Brain microvascular endothelial cell (primary cell): ENCODE data around the gene DCST2.

ENCODE experiments used
- DNase-seq: peaks from one replicate; pipeline ENCODE4 v3.0.0-alpha.2; 2020
- H3K27ac ChIP-seq: fragments of 250-450 bp; sonication (Bioruptor Pico); 2 replicates; pipeline ENCODE4 v1.5.1; 2020; ENCODE audit warnings: mild to moderate bottlenecking, moderate library complexity
- H3K27me3 ChIP-seq: fragments of 250-450 bp; sonication (Bioruptor Pico); replicated peaks from 2 replicates; pipeline ENCODE4 v1.5.1; 2020; ENCODE audit warnings: mild to moderate bottlenecking
- H3K36me3 ChIP-seq: fragments of 250-450 bp; sonication (Bioruptor Pico); replicated peaks from 2 replicates; pipeline ENCODE4 v1.5.1; 2020; ENCODE audit warnings: mild to moderate bottlenecking
- H3K4me3 ChIP-seq: 2 replicates; pipeline ENCODE4 v1.5.1; 2011; ENCODE audit warnings: low read depth, mild to moderate bottlenecking, control low read depth, low read length, moderate library complexity
- in situ Hi-C: cut with HindIII; loops from 2 replicates; pipeline ENCODE4 v1.10.0; 2017; ENCODE audit warnings: low sequenced_read_pairs, low pct_ligation_motif_present
- TF ChIP-seq, protein P1 (sequence below): IDR thresholded peaks from 2 replicates; pipeline ENCODE4 v1.5.1; 2011; ENCODE audit warnings: low read depth, mild to moderate bottlenecking, moderate library complexity, low read length, control low read depth, inconsistent platforms; ENCODE audit errors: missing control alignments

Gene DCST2

DNA sequence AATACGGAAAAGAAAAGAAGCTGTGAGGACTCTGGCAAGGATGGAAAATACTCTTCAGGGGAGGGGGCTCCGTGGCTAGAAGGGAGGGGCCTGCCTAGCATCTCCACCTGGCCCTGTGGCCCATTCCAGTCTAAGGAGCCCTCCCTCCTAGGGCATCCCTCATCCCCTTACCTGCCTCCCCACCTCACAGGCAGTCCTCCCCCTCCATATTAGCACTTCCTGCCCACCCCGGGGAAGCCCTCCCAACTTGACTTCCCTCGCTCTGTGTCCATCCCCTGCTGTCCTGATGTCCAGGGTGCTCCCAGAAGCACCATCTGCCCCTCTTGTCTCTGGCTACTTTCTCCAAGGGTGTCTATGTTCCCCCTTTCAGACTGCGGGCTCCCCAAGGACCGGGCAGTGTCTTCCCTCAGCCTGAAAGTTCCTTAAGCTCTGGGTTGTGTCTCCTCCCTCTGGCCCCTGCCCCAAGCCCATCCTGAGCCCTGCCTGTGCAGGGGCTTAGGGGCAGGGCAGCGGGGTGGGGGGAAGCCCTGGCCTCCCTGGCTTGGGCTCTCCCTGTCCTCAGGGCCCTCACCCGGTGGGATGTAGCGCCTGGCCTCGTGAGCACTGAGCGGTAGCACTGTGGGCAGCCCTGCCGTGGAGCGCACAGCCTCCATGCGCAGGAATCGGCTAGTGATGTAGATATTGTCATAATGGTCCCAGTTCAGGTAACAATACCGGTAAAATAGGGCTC, 3.9 kb downstream of the DCST2 start:
- TF ChIP-seq, protein P1, sequence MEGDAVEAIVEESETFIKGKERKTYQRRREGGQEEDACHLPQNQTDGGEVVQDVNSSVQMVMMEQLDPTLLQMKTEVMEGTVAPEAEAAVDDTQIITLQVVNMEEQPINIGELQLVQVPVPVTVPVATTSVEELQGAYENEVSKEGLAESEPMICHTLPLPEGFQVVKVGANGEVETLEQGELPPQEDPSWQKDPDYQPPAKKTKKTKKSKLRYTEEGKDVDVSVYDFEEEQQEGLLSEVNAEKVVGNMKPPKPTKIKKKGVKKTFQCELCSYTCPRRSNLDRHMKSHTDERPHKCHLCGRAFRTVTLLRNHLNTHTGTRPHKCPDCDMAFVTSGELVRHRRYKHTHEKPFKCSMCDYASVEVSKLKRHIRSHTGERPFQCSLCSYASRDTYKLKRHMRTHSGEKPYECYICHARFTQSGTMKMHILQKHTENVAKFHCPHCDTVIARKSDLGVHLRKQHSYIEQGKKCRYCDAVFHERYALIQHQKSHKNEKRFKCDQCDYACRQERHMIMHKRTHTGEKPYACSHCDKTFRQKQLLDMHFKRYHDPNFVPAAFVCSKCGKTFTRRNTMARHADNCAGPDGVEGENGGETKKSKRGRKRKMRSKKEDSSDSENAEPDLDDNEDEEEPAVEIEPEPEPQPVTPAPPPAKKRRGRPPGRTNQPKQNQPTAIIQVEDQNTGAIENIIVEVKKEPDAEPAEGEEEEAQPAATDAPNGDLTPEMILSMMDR: no peak
- DNase-seq: no peak
- H3K36me3 ChIP-seq: no peaks in the 10 kb centered on the region
- no peaks in the 10 kb centered on the region for H3K27me3 ChIP-seq
- no peak overlapping the region for H3K27ac ChIP-seq
- H3K4me3 ChIP-seq: no peak overlapping the region
- in situ Hi-C loops: no loop called here

DNA sequence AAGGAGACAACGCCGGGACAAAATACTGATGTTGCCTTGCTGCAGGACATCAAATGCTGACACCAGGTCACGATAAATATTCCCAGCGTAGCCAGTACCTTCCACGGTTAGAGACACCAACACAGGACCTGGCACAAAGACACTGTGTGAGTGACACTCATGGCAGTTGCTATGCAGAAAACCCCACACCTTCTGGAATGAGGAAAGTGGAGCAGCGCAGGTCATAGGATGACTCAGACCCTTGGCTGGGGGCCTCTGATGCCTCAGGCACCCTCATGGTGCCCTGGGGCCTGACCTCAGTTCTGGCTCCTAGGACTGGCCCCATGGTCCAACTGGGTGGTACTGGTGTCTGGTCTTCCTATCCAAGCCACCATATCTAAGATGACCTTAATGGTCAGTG, 7.0 kb downstream of the DCST2 start:
- no peak for DNase-seq
- Histone ChIP-seq H3K36me3 (no peaks in the 10 kb centered on the region), H3K27me3 (no peaks in the 10 kb centered on the region), H3K4me3 (no peak overlapping the region), H3K27ac (no peak overlapping the region)
- in situ Hi-C loops: no loop called here
- TF ChIP-seq, protein P1: no peak

DNA sequence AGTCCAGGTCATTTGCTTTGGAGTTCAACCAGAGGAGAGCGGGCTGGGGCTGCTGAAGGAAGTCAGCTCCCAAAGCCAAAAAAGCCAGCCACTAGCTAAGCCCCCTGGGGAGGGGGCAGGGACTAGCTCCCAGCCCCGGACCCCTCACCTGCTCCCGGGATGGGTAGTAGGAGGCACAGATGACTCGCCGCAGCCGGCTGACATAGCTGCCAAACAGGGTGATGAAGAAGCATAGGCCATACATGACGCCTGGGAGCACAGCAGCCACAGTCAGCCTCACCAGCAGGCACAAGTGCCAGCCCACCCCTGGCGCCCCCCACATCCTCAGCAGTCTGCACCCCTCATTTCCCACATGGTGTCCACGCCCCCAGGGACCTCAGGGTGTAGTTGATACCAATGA, 7.4 kb downstream of the DCST2 start:
- TF ChIP-seq, protein P1: no peak
- Histone ChIP-seq H3K36me3 (no peaks in the 10 kb centered on the region), H3K27me3 (no peaks in the 10 kb centered on the region), H3K4me3 (no peak overlapping the region), H3K27ac (no peak overlapping the region)
- in situ Hi-C loops: no loop called here
- no peak for DNase-seq

DNA sequence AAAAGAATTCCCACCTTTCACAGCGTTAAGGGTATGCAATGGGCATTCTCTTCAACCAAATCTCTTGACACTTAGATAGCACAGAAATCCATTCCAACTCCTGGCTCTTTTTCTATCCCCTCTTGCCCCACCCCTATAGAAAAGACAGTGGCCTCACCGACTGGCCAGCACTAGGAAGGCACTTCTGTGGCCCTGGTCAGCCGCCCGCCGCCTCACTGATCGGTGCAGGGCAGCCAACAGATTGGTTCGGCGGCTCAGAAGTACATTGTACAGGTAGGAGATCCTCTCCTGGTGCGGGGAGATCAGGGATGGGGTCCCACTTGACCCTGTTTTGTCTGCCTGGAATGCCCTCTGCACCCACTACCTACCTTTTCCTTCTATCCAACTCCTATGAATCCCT, 9.3 kb downstream of the DCST2 start:
- Histone ChIP-seq H3K4me3 (no peak overlapping the region), H3K36me3 (no peaks in the 10 kb centered on the region), H3K27me3 (no peaks in the 10 kb centered on the region), H3K27ac (no peak overlapping the region)
- TF ChIP-seq, protein P1: no peak
- DNase-seq: no peak
- in situ Hi-C loops: no loop called here

DNA sequence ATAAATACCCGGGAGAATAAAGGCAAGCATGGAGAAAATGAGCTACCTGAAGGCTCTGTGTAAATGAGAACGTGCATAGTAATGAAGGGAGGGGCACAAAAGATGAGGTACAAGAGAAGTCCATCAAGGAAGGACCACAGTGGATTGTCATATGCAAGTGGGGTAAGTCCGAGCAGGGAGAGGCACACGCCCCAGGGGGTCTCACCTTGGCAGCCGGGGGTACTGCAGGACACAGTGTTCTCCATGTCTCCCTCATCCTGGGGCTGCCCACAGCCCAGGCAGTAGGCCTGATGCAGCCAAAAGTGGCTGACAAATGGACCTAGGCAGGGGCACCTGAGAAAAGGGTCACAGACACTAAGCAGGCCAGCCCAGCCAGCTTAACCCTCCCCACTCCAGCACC, 10.0 kb downstream of the DCST2 start:
- H3K27ac ChIP-seq: no peak overlapping the region
- TF ChIP-seq, protein P1: no peak
- no peak for DNase-seq
- in situ Hi-C loops: no loop called here
- H3K4me3 ChIP-seq: no peak overlapping the region
- H3K27me3 ChIP-seq: no peaks in the 10 kb centered on the region
- H3K36me3 ChIP-seq: no peaks in the 10 kb centered on the region

DNA sequence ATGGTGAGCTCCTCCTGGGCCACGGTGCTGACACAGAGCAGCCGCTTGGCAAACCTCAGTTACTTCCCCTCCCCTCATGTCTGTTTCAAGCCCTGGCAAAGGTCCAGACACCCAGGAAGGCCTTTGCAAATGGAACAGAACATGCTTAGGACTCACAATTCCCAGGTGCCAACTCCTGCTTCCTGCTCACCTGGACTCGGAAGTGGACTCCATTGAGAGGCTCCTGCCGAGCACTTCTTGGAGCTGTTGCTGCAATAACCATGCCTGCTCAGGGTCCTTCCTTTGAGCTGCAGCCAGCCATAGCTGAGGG, 10.7 kb downstream of the DCST2 start:
- Histone ChIP-seq H3K36me3 (no peaks in the 10 kb centered on the region), H3K4me3 (no peak overlapping the region), H3K27ac (no peak overlapping the region), H3K27me3 (no peaks in the 10 kb centered on the region)
- in situ Hi-C loops: no loop called here
- no peak for DNase-seq
- TF ChIP-seq, protein P1: no peak
